ENCODE results near the gene GLB1L2. TPM values are rescaled to one million over a fixed set of nuclear protein-coding genes. Genes with fewer than 3 reads are reported as not detected.

The GLB1L2 gene
- total and polyA plus RNA-seq, 2 donors (not counting 1 experiment from before 2014, with no cell fraction given) = under 0.01 to 0.11 TPM

GRCh38 chr11:134384406-134384805 lies 52.6 kb downstream of the GLB1L2 start:
- no peaks in the 10 kb centered on the region for H4K20me1 ChIP-seq (ENCODE audit: control insufficient read depth, extremely low read depth, insufficient read depth, low read length)

DNA sequence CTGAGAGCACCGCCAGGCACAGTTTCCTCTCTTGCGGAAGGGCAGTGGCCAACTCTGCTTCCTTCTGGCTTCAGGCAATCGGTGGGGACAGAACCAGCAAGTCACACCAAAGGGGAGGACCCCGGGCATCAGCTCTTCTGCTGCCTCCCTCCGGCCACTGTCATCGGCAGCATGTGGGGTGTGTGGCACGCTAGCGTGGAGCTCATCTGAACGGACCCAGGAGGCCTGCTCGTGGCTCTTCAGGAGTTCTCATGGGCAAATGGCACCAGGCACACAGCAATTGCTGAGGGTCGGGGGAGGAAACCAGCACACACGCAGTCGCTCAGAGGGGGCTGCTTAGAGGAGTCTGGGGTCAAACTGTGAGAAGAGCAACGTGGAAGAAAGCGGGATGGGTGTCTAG lies 53.4 kb downstream of the GLB1L2 start:
- TF ChIP-seq EZH2 (IDR thresholded peaks at IDR 0.05; ENCODE audit: low read length, missing control alignments) = no peak
- TF ChIP-seq, protein P1, sequence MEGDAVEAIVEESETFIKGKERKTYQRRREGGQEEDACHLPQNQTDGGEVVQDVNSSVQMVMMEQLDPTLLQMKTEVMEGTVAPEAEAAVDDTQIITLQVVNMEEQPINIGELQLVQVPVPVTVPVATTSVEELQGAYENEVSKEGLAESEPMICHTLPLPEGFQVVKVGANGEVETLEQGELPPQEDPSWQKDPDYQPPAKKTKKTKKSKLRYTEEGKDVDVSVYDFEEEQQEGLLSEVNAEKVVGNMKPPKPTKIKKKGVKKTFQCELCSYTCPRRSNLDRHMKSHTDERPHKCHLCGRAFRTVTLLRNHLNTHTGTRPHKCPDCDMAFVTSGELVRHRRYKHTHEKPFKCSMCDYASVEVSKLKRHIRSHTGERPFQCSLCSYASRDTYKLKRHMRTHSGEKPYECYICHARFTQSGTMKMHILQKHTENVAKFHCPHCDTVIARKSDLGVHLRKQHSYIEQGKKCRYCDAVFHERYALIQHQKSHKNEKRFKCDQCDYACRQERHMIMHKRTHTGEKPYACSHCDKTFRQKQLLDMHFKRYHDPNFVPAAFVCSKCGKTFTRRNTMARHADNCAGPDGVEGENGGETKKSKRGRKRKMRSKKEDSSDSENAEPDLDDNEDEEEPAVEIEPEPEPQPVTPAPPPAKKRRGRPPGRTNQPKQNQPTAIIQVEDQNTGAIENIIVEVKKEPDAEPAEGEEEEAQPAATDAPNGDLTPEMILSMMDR (conservative IDR thresholded peaks at IDR 0.05 in 1 of 2, IDR thresholded peaks at IDR 0.05 in 1 of 2; ENCODE audit: low read depth in 1 of 2, low read length in 2 of 2) = no peak
- no peak overlapping the region for H3K9ac ChIP-seq (ENCODE audit: insufficient read depth, low read length)
- H3K27me3 ChIP-seq (ENCODE audit: control insufficient read depth, insufficient read depth, low read length) = no peaks in the 10 kb centered on the region
- H3K36me3 ChIP-seq (ENCODE audit: control insufficient read depth, insufficient read depth, low read length) = no peaks in the 10 kb centered on the region
- no peaks in the 10 kb centered on the region for H3K9me3 ChIP-seq (ENCODE audit: control insufficient read depth, insufficient read depth, low read depth, low read length)
- no peak for DNase-seq (ENCODE audit: low read depth in 2 of 2)
- H2AFZ ChIP-seq (ENCODE audit: low read length) = no peak overlapping the region
- H3K4me2 ChIP-seq (ENCODE audit: extremely low read depth, insufficient read depth, low read length) = no peak overlapping the region
- H3K79me2 ChIP-seq (ENCODE audit: control insufficient read depth, insufficient read depth, low read length) = no peaks in the 10 kb centered on the region
- no peak overlapping the region for H3K4me3 ChIP-seq (replicated peaks in 1 of 4; ENCODE audit: control extremely low read depth in 1 of 4, insufficient read depth in 1 of 4, low read depth in 3 of 4, low read length in 4 of 4)
- H3K4me1 ChIP-seq (ENCODE audit: control insufficient read depth, extremely low read depth, insufficient read depth, low read length) = no peaks in the 10 kb centered on the region
- H4K20me1 ChIP-seq (ENCODE audit: control insufficient read depth, extremely low read depth, insufficient read depth, low read length) = no peaks in the 10 kb centered on the region
- H3K27ac ChIP-seq (ENCODE audit: insufficient read depth, low read length) = no peak overlapping the region

More at GRCh38 chr11:134384406-134384805, 52.6 kb downstream of the GLB1L2 start:
- no peak overlapping the region for H3K9ac ChIP-seq (ENCODE audit: insufficient read depth, low read length)
- no peaks in the 10 kb centered on the region for H3K4me1 ChIP-seq (ENCODE audit: control insufficient read depth, extremely low read depth, insufficient read depth, low read length)
- H3K27me3 ChIP-seq (ENCODE audit: control insufficient read depth, insufficient read depth, low read length) = no peaks in the 10 kb centered on the region
- H3K27ac ChIP-seq (ENCODE audit: insufficient read depth, low read length) = no peak overlapping the region
- no peak overlapping the region for H2AFZ ChIP-seq (ENCODE audit: low read length)
- no peaks in the 10 kb centered on the region for H3K36me3 ChIP-seq (ENCODE audit: control insufficient read depth, insufficient read depth, low read length)
- no peak overlapping the region for H3K4me3 ChIP-seq (replicated peaks in 1 of 4; ENCODE audit: control extremely low read depth in 1 of 4, insufficient read depth in 1 of 4, low read depth in 3 of 4, low read length in 4 of 4)
- no peaks in the 10 kb centered on the region for H3K9me3 ChIP-seq (ENCODE audit: control insufficient read depth, insufficient read depth, low read depth, low read length)
- no peaks in the 10 kb centered on the region for H3K79me2 ChIP-seq (ENCODE audit: control insufficient read depth, insufficient read depth, low read length)
- TF ChIP-seq EZH2 (IDR thresholded peaks at IDR 0.05; ENCODE audit: low read length, missing control alignments) = no peak
- TF ChIP-seq, protein P1 (conservative IDR thresholded peaks at IDR 0.05 in 1 of 2, IDR thresholded peaks at IDR 0.05 in 1 of 2; ENCODE audit: low read depth in 1 of 2, low read length in 2 of 2) = no peak
- no peak overlapping the region for H3K4me2 ChIP-seq (ENCODE audit: extremely low read depth, insufficient read depth, low read length)
- no peak for DNase-seq (ENCODE audit: low read depth in 2 of 2)

GRCh38 chr11:134385774-134386565 lies 54.2 kb downstream of the GLB1L2 start:
- H2AFZ ChIP-seq (ENCODE audit: low read length) = no peak overlapping the region
- H3K27ac ChIP-seq (ENCODE audit: insufficient read depth, low read length) = no peak overlapping the region
- H3K36me3 ChIP-seq (ENCODE audit: control insufficient read depth, insufficient read depth, low read length) = no peaks in the 10 kb centered on the region
- H3K4me2 ChIP-seq (ENCODE audit: extremely low read depth, insufficient read depth, low read length) = no peak overlapping the region
- TF ChIP-seq EZH2 (IDR thresholded peaks at IDR 0.05; ENCODE audit: low read length, missing control alignments) = no peak
- TF ChIP-seq, protein P1 (conservative IDR thresholded peaks at IDR 0.05 in 1 of 2, IDR thresholded peaks at IDR 0.05 in 1 of 2; ENCODE audit: low read depth in 1 of 2, low read length in 2 of 2) = no peak
- no peak overlapping the region for H3K4me3 ChIP-seq (replicated peaks in 1 of 4; ENCODE audit: control extremely low read depth in 1 of 4, insufficient read depth in 1 of 4, low read depth in 3 of 4, low read length in 4 of 4)
- H3K9ac ChIP-seq (ENCODE audit: insufficient read depth, low read length) = no peak overlapping the region
- no peaks in the 10 kb centered on the region for H3K79me2 ChIP-seq (ENCODE audit: control insufficient read depth, insufficient read depth, low read length)
- no peak for DNase-seq (ENCODE audit: low read depth in 2 of 2)
- H4K20me1 ChIP-seq (ENCODE audit: control insufficient read depth, extremely low read depth, insufficient read depth, low read length) = no peaks in the 10 kb centered on the region
- H3K9me3 ChIP-seq (ENCODE audit: control insufficient read depth, insufficient read depth, low read depth, low read length) = no peaks in the 10 kb centered on the region
- no peaks in the 10 kb centered on the region for H3K27me3 ChIP-seq (ENCODE audit: control insufficient read depth, insufficient read depth, low read length)
- no peaks in the 10 kb centered on the region for H3K4me1 ChIP-seq (ENCODE audit: control insufficient read depth, extremely low read depth, insufficient read depth, low read length)
